Cardiac fibroblast (primary cell): ENCODE measurements around the gene MAB21L4.
"Not testable (repeated sequence)": the region's sequence is repeated elsewhere in the genome, so short reads cannot be mapped to it uniquely, and the experiment has no call there.

ENCODE experiments used
- DNase-seq, 2 donors: peaks; one replicate each; pipeline versions ENCODE4 v3.0.0 to v3.0.0-alpha.2; 2010; ENCODE audit warnings: low read depth in 2 of 2
- H3K4me3 ChIP-seq, 2 donors: replicated peaks in 1 of 2; 1 replicate in 1 of 2; 2 replicates in 1 of 2; pipeline ENCODE4 v1.5.1; 2011; ENCODE audit warnings: low read depth in 2 of 2, low read length in 2 of 2, mild to moderate bottlenecking in 2 of 2, moderate library complexity in 1 of 2
- CTCF ChIP-seq: IDR thresholded peaks from one replicate; pipeline ENCODE4 v1.5.1; 2011; ENCODE audit warnings: low read depth, mild to moderate bottlenecking, low read length, inconsistent platforms

Gene MAB21L4

GRCh38 chr2:240847817-240848216 is 48.1 kb downstream of the MAB21L4 start:
- no peak for DNase-seq
- no peak for TF ChIP-seq CTCF
- H3K4me3 ChIP-seq = no peak overlapping the region

GRCh38 chr2:240846873-240847595 is 48.9 kb downstream of the MAB21L4 start:
- no peak overlapping the region for H3K4me3 ChIP-seq
- no peak for DNase-seq
- TF ChIP-seq CTCF = no peak

- DNase-seq, H3K4me3 ChIP-seq: not testable (repeated sequence)
Measured at GRCh38 chr2:240846309-240846708, 49.6 kb downstream of the MAB21L4 start.

GRCh38 chr2:240840435-240841060 is 55.4 kb downstream of the MAB21L4 start:
- H3K4me3 ChIP-seq = no peak overlapping the region
- TF ChIP-seq CTCF = peak; percentile 70
- peak; percentile 76 to 79 for DNase-seq

- no peak for TF ChIP-seq CTCF
- no peak overlapping the region for H3K4me3 ChIP-seq
- DNase-seq = peak; percentile 9 to 17
Measured at GRCh38 chr2:240839152-240840143, 56.5 kb downstream of the MAB21L4 start.

GRCh38 chr2:240837621-240838020 is 58.3 kb downstream of the MAB21L4 start:
- no peak overlapping the region for H3K4me3 ChIP-seq
- DNase-seq = no peak
- TF ChIP-seq CTCF = no peak
